ENCODE measurements around the gene MEPE. TPM values are rescaled to one million over a fixed set of nuclear protein-coding genes. Genes with fewer than 3 reads are reported as not detected.

The MEPE gene
- total RNA-seq, 1 experiment from 2014 or later = not detected

GRCh38 chr4:87803421-87803820 lies 29.3 kb upstream of the MEPE start:
- H3K9me3 ChIP-seq (ENCODE audit: control insufficient read depth in 1 of 2, insufficient read depth in 1 of 2, low read depth in 1 of 2, low read length in 2 of 2) = no peaks in the 10 kb centered on the region
- no peak overlapping the region for H2AFZ ChIP-seq (ENCODE audit: low read depth, low read length, poor library complexity, severe bottlenecking)
- no peaks in the 10 kb centered on the region for H3K9me2 ChIP-seq (ENCODE audit: insufficient read depth)
- no peak overlapping the region for H3K9ac ChIP-seq (ENCODE audit: low read length)
- H3K79me2 ChIP-seq (ENCODE audit: insufficient read depth, low read length) = no peaks in the 10 kb centered on the region
- TF ChIP-seq EZH2 (IDR thresholded peaks at IDR 0.05) (no peak), SP1 (IDR thresholded peaks at IDR 0.05; ENCODE audit: low read depth) (no peak), ATF3 (IDR thresholded peaks at IDR 0.05) (no peak), YY1 (IDR thresholded peaks at IDR 0.05; ENCODE audit: extremely low read depth, insufficient replicate concordance, low read depth, low read length) (no peak), ZFX (IDR thresholded peaks at IDR 0.05) (no peak), REST (IDR thresholded peaks at IDR 0.05; ENCODE audit: low read depth) (no peak), POLR2AphosphoS5 (IDR thresholded peaks at IDR 0.05; ENCODE audit: low read depth, low read length) (no peak), EZH2phosphoT487 (IDR thresholded peaks at IDR 0.05; ENCODE audit: borderline replicate concordance) (no peak), CEBPB (IDR thresholded peaks at IDR 0.05; ENCODE audit: low read depth) (no peak), ELF1 (IDR thresholded peaks at IDR 0.05; ENCODE audit: borderline replicate concordance, low read depth) (no peak), CBX3 (IDR thresholded peaks at IDR 0.05; ENCODE audit: low read depth) (no peak), SRF (IDR thresholded peaks at IDR 0.05; ENCODE audit: low read depth) (no peak)
- H3K4me3 ChIP-seq (replicated peaks in 1 of 2; ENCODE audit: low read depth in 1 of 2, low read length in 2 of 2) = no peak overlapping the region
- DNase-seq (ENCODE audit: low read depth, low spot score) = no peak
- RAD21 ChIA-PET (ENCODE audit: low non-redundant PET in 1 of 2, low total read pairs in 2 of 2, uncharacterized antibody in 2 of 2, unreplicated experiment in 2 of 2) = no interaction called here
- H4K20me1 ChIP-seq (ENCODE audit: insufficient read depth) = no peaks in the 10 kb centered on the region
- no peaks in the 10 kb centered on the region for H3K36me3 ChIP-seq (ENCODE audit: control insufficient read depth in 1 of 2, insufficient read depth in 2 of 2, low read length in 2 of 2)
- no peaks in the 10 kb centered on the region for H3K27me3 ChIP-seq (ENCODE audit: insufficient read depth, low read length)
- H3K4me2 ChIP-seq (ENCODE audit: low read length) = no peak overlapping the region
- H3K4me1 ChIP-seq (ENCODE audit: control insufficient read depth in 1 of 2, insufficient read depth in 2 of 2, low read length in 2 of 2) = no peaks in the 10 kb centered on the region
- intact Hi-C loops (cut with micrococcal nuclease) = no loop called here
- ATAC-seq = no peak
- POLR2A ChIA-PET = no interaction called here
- CTCF ChIA-PET = no interaction called here
- BruUV-seq (replicated peaks) = no TSS peak
- H3K27ac ChIP-seq (ENCODE audit: low read depth, low read length) = no peak overlapping the region
